K562 (cell line): ENCODE measurements around the gene SULT2B1. TPM values are rescaled to one million over a fixed set of nuclear protein-coding genes. Genes with fewer than 3 reads are reported as not detected.

Source experiments
- HDAC2 ChIP-seq: fragments of 450-650 bp; IDR thresholded peaks from 2 replicates; pipeline ENCODE4 v1.6.1; 2016; ENCODE audit warnings: mild to moderate bottlenecking
- JUNB ChIP-seq: fragments of 450-650 bp; formaldehyde crosslinking; conservative IDR thresholded peaks from 2 replicates; pipeline ENCODE4 v1.4.0; 2020; ENCODE audit warnings: mild to moderate bottlenecking
- KDM5B ChIP-seq: fragments of 200-600 bp; sonication (generic); IDR thresholded peaks from 2 replicates; pipeline ENCODE4 v1.6.1; 2012; ENCODE audit warnings: low read depth, mild to moderate bottlenecking, moderate library complexity, low read length, control low read depth, inconsistent platforms; ENCODE audit not compliant: insufficient replicate concordance
- KLF10 ChIP-seq: fragments of 250-450 bp; sonication (Bioruptor Pico); IDR thresholded peaks from 2 replicates; pipeline ENCODE4 v1.6.1; 2021; ENCODE audit warnings: matching md5 sums
- MYBL2 ChIP-seq, 2 experiments: fragments of 450-650 bp in 1 of 2; sonication (generic) in 1 of 2; formaldehyde crosslinking in 1 of 2; IDR thresholded peaks; 2 replicates each; pipeline versions ENCODE4 v1.6.1 to v1.8.1; 2017 to 2022; ENCODE audit warnings: borderline replicate concordance in 1 of 2, inconsistent platforms in 1 of 2, low read depth in 1 of 2, mild to moderate bottlenecking in 1 of 2, missing genetic modification reagents in 1 of 2, moderate library complexity in 1 of 2
- POLR2A ChIP-seq: fragments of 450-650 bp; conservative IDR thresholded peaks from 2 replicates; pipeline ENCODE4 v1.6.1; 2016
- POLR2B ChIP-seq: fragments of 450-650 bp; IDR thresholded peaks from 2 replicates; pipeline ENCODE4 v1.6.1; 2018; ENCODE audit warnings: low read depth; ENCODE audit not compliant: partially characterized antibody
- POLR2G ChIP-seq: fragments of 200-400 bp; formaldehyde crosslinking; IDR thresholded peaks from 2 replicates; pipeline ENCODE4 v1.6.1; 2017; ENCODE audit warnings: low read depth, mild to moderate bottlenecking, antibody characterized with exemption, low read length, moderate library complexity
- PPARD ChIP-seq: fragments of 250-450 bp; sonication (Bioruptor Pico); IDR thresholded peaks from 2 replicates; pipeline ENCODE4 v1.8.0; 2022; ENCODE audit warnings: inconsistent platforms, mild to moderate bottlenecking, moderate library complexity
- PRPF4 ChIP-seq: fragments of 200-400 bp; formaldehyde crosslinking; IDR thresholded peaks from one replicate; pipeline ENCODE4 v1.6.1; 2017; ENCODE audit warnings: low read length, low read depth, mild to moderate bottlenecking; ENCODE audit not compliant: insufficient read depth, poor library complexity, severe bottlenecking
- RBFOX2 ChIP-seq: fragments of 200-400 bp; formaldehyde crosslinking; IDR thresholded peaks from 2 replicates; pipeline ENCODE4 v1.6.1; 2017; ENCODE audit warnings: low read depth, mild to moderate bottlenecking, low read length, moderate library complexity
- SP1 ChIP-seq: sonication (generic); formaldehyde crosslinking; IDR thresholded peaks from 2 replicates; pipeline ENCODE4 v1.8.1; 2022; ENCODE audit warnings: mild to moderate bottlenecking, missing genetic modification reagents
- ZC3H11A ChIP-seq: IDR thresholded peaks from 2 replicates; pipeline ENCODE4 v1.6.1; 2012; ENCODE audit warnings: low read depth, low read length, improper control_type of control experiment
- ZFX ChIP-seq: sonication (generic); formaldehyde crosslinking; IDR thresholded peaks from 2 replicates; pipeline ENCODE4 v1.8.0; 2022; ENCODE audit warnings: mild to moderate bottlenecking, missing genetic modification reagents, moderate library complexity
- ZNF197 ChIP-seq: fragments of 200-800 bp; sonication (Bioruptor generic); IDR thresholded peaks from 2 replicates; pipeline ENCODE4 v1.6.1; 2016; ENCODE audit warnings: low read depth, missing genetic modification characterization, missing compliant biosample characterization
- ZNF76 ChIP-seq: fragments of 250-450 bp; sonication (Bioruptor Pico); IDR thresholded peaks from 2 replicates; pipeline ENCODE4 v1.4.0; 2020; ENCODE audit warnings: mild to moderate bottlenecking, moderate library complexity, borderline replicate concordance
- polyA plus RNA-seq, 8 experiments: library from polyadenylated mRNA; depleted of rRNA in 4 of 8; stranded (reverse) in 5 of 8; unstranded in 3 of 8; fragments of >200 nt; fragmentation: Nextera tagmentation in 2 of 8; fragmentation: Illumina TruSeq in 1 of 8; extraction: Ambion mirVana in 2 of 8; extraction: Trizol in 1 of 8; gene quantifications; 2 replicates each; pipeline versions ENCODE4 v1.2.1 to v1.2.3, GENCODE V29; 2011 to 2014; ENCODE audit warnings: inconsistent platforms in 1 of 8, missing spikeins in 1 of 8
- total RNA-seq, 7 experiments: library from RNA; depleted of rRNA in 6 of 7; stranded (reverse); fragments of >200 nt in 6 of 7; fragmentation: Illumina TruSeq in 2 of 7; extraction: Trizol in 2 of 7; gene quantifications; 2 replicates each; pipeline versions ENCODE4 v1.2.1 to v1.2.3, GENCODE V29; 2011 to 2021; ENCODE audit warnings: low replicate concordance in 1 of 7
- TF ChIP-seq, protein P1 (sequence below): fragments of 250-450 bp; sonication (Bioruptor Pico); IDR thresholded peaks from 2 replicates; pipeline ENCODE4 v1.9.0; 2021; ENCODE audit warnings: mild to moderate bottlenecking, inconsistent platforms
- TF ChIP-seq, protein P2 (sequence below): fragments of 450-650 bp; IDR thresholded peaks from 2 replicates; pipeline ENCODE4 v1.7.0; 2016; ENCODE audit warnings: borderline replicate concordance
- TF ChIP-seq, protein P3 (sequence below): fragments of 450-650 bp; formaldehyde crosslinking; IDR thresholded peaks from 2 replicates; pipeline ENCODE4 v1.4.0; 2020; ENCODE audit warnings: mild to moderate bottlenecking, moderate library complexity
- TF ChIP-seq, protein P4 (sequence below): sonication (generic); formaldehyde crosslinking; IDR thresholded peaks from 2 replicates; pipeline ENCODE4 v1.8.1; 2023; ENCODE audit warnings: mild to moderate bottlenecking, missing genetic modification reagents

Gene SULT2B1
- total and polyA plus RNA-seq, 9 of the 15 experiments (the other 6 are each of a cell fraction or from before 2014, with no cell fraction given) = 0.09 to 0.62 (median 0.22) TPM; not detected in 2

DNA sequence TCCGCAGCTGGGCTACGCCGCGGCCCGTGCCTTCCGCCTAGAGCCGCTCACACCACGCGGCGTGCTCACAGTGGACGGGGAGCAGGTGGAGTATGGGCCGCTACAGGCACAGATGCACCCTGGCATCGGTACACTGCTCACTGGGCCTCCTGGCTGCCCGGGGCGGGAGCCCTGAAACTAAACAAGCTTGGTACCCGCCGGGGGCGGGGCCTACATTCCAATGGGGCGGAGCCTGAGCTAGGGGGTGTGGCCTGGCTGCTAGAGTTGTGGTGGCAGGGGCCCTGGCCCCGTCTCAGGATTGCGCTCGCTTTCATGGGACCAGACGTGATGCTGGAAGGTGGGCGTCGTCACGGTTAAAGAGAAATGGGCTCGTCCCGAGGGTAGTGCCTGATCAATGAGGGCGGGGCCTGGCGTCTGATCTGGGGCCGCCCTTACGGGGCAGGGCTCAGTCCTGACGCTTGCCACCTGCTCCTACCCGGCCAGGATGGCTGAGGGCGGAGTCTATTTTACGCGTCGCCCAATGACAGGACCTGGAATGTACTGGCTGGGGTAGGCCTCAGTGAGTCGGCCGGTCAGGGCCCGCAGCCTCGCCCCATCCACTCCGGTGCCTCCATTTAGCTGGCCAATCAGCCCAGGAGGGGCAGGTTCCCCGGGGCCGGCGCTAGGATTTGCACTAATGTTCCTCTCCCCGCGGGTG lies 77.8 kb downstream of the SULT2B1 start (continued):
- TF ChIP-seq, protein P1, sequence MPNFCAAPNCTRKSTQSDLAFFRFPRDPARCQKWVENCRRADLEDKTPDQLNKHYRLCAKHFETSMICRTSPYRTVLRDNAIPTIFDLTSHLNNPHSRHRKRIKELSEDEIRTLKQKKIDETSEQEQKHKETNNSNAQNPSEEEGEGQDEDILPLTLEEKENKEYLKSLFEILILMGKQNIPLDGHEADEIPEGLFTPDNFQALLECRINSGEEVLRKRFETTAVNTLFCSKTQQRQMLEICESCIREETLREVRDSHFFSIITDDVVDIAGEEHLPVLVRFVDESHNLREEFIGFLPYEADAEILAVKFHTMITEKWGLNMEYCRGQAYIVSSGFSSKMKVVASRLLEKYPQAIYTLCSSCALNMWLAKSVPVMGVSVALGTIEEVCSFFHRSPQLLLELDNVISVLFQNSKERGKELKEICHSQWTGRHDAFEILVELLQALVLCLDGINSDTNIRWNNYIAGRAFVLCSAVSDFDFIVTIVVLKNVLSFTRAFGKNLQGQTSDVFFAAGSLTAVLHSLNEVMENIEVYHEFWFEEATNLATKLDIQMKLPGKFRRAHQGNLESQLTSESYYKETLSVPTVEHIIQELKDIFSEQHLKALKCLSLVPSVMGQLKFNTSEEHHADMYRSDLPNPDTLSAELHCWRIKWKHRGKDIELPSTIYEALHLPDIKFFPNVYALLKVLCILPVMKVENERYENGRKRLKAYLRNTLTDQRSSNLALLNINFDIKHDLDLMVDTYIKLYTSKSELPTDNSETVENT = 0 out of 2 replicates have a peak, but pooled peaks have one; percentile 31
- TF ChIP-seq PPARD (CRISPR knock-in tag) = no peak
- 0 out of 2 replicates have a peak, but pooled peaks have one; percentile 20 for TF ChIP-seq ZFX (CRISPR knock-in tag)
- no peak for TF ChIP-seq MYBL2 (IDR thresholded peaks at IDR 0.05; ENCODE audit: low read depth)
- no peak for TF ChIP-seq MYBL2 (CRISPR knock-in tag; IDR thresholded peaks at IDR 0.05; ENCODE audit: borderline replicate concordance)
- TF ChIP-seq HDAC2 = no peak
- TF ChIP-seq POLR2A = peak; percentile 30; the same call in 1 of the 2 replicates
- peak; percentile 64 for TF ChIP-seq POLR2G
- no peak for TF ChIP-seq KDM5B
- no peak for TF ChIP-seq ZNF197 (CRISPR knock-in tag)
- TF ChIP-seq KLF10 (CRISPR knock-in tag) = no peak
- TF ChIP-seq POLR2B = peak; percentile 14
- no peak for TF ChIP-seq ZNF76
- TF ChIP-seq, protein P2, sequence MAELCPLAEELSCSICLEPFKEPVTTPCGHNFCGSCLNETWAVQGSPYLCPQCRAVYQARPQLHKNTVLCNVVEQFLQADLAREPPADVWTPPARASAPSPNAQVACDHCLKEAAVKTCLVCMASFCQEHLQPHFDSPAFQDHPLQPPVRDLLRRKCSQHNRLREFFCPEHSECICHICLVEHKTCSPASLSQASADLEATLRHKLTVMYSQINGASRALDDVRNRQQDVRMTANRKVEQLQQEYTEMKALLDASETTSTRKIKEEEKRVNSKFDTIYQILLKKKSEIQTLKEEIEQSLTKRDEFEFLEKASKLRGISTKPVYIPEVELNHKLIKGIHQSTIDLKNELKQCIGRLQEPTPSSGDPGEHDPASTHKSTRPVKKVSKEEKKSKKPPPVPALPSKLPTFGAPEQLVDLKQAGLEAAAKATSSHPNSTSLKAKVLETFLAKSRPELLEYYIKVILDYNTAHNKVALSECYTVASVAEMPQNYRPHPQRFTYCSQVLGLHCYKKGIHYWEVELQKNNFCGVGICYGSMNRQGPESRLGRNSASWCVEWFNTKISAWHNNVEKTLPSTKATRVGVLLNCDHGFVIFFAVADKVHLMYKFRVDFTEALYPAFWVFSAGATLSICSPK = no peak
- TF ChIP-seq PRPF4 = no peak
- TF ChIP-seq SP1 (CRISPR knock-in tag) = 0 out of 2 replicates have a peak, but pooled peaks have one; percentile 27
- TF ChIP-seq ZC3H11A = no peak
- TF ChIP-seq, protein P3, sequence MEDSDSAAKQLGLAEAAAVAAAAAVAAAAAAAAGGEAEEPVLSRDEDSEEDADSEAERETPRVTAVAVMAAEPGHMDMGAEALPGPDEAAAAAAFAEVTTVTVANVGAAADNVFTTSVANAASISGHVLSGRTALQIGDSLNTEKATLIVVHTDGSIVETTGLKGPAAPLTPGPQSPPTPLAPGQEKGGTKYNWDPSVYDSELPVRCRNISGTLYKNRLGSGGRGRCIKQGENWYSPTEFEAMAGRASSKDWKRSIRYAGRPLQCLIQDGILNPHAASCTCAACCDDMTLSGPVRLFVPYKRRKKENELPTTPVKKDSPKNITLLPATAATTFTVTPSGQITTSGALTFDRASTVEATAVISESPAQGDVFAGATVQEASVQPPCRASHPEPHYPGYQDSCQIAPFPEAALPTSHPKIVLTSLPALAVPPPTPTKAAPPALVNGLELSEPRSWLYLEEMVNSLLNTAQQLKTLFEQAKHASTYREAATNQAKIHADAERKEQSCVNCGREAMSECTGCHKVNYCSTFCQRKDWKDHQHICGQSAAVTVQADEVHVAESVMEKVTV (CRISPR knock-in tag) = no peak
- TF ChIP-seq JUNB (CRISPR knock-in tag) = no peak
- TF ChIP-seq, protein P4, sequence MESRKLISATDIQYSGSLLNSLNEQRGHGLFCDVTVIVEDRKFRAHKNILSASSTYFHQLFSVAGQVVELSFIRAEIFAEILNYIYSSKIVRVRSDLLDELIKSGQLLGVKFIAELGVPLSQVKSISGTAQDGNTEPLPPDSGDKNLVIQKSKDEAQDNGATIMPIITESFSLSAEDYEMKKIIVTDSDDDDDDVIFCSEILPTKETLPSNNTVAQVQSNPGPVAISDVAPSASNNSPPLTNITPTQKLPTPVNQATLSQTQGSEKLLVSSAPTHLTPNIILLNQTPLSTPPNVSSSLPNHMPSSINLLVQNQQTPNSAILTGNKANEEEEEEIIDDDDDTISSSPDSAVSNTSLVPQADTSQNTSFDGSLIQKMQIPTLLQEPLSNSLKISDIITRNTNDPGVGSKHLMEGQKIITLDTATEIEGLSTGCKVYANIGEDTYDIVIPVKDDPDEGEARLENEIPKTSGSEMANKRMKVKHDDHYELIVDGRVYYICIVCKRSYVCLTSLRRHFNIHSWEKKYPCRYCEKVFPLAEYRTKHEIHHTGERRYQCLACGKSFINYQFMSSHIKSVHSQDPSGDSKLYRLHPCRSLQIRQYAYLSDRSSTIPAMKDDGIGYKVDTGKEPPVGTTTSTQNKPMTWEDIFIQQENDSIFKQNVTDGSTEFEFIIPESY (CRISPR knock-in tag) = peak; percentile 95
- peak; percentile 45 for TF ChIP-seq RBFOX2
